IMR-90 (cell line): Measurements from ENCODE around the gene C1QL1.

Experiments used
- BHLHE40 ChIP-seq: fragments of 150-350 bp; IDR thresholded peaks from 2 replicates; pipeline ENCODE4 v1.6.1; 2016; ENCODE audit warnings: mild to moderate bottlenecking, low read depth, low read length
- CEBPB ChIP-seq: IDR thresholded peaks from 2 replicates; pipeline ENCODE4 v1.6.1; 2012; ENCODE audit warnings: low read depth, low read length, improper control_type of control experiment
- CHD1 ChIP-seq: IDR thresholded peaks from 2 replicates; pipeline ENCODE4 v1.6.1; 2012; ENCODE audit warnings: low read depth, low read length, improper control_type of control experiment
- CTCF ChIP-seq: conservative IDR thresholded peaks from 2 replicates; pipeline ENCODE4 v1.5.1; 2012; ENCODE audit warnings: mild to moderate bottlenecking, low read depth, low read length, improper control_type of control experiment
- ELK1 ChIP-seq: fragments of 150-350 bp; IDR thresholded peaks from 2 replicates; pipeline ENCODE4 v1.6.1; 2016; ENCODE audit warnings: low read depth, mild to moderate bottlenecking, low read length, moderate library complexity, borderline replicate concordance
- MAFK ChIP-seq: IDR thresholded peaks from 2 replicates; pipeline ENCODE4 v1.6.1; 2012; ENCODE audit warnings: low read depth, low read length, improper control_type of control experiment
- MAZ ChIP-seq: IDR thresholded peaks from 2 replicates; pipeline ENCODE4 v1.6.1; 2012; ENCODE audit warnings: low read depth, mild to moderate bottlenecking, low read length, improper control_type of control experiment, moderate library complexity, borderline replicate concordance
- MXI1 ChIP-seq: IDR thresholded peaks from 2 replicates; pipeline ENCODE4 v1.6.1; 2012; ENCODE audit warnings: low read depth, mild to moderate bottlenecking, low read length, moderate library complexity, borderline replicate concordance
- NFE2L2 ChIP-seq: fragments of 150-350 bp; IDR thresholded peaks from 2 replicates; pipeline ENCODE4 v1.6.1; 2016; ENCODE audit warnings: low read depth, mild to moderate bottlenecking, low read length
- POLR2A ChIP-seq: IDR thresholded peaks from 2 replicates; pipeline ENCODE4 v1.6.1; 2012; ENCODE audit warnings: mild to moderate bottlenecking, low read depth, low read length
- RAD21 ChIP-seq: IDR thresholded peaks from 2 replicates; pipeline ENCODE4 v1.6.1; 2012; ENCODE audit warnings: low read length, improper control_type of control experiment
- RFX5 ChIP-seq: IDR thresholded peaks from 2 replicates; pipeline ENCODE4 v1.8.0; 2012; ENCODE audit warnings: low read depth, mild to moderate bottlenecking, low read length, moderate library complexity
- SMC3 ChIP-seq: fragments of 150-350 bp; IDR thresholded peaks from 2 replicates; pipeline ENCODE4 v1.6.1; 2016; ENCODE audit warnings: low read depth, mild to moderate bottlenecking, antibody characterized with exemption, low read length, moderate library complexity
- USF2 ChIP-seq: fragments of 150-350 bp; IDR thresholded peaks from 2 replicates; pipeline ENCODE4 v1.6.1; 2017; ENCODE audit warnings: mild to moderate bottlenecking, antibody characterized with exemption, low read length, low read depth

DNA sequence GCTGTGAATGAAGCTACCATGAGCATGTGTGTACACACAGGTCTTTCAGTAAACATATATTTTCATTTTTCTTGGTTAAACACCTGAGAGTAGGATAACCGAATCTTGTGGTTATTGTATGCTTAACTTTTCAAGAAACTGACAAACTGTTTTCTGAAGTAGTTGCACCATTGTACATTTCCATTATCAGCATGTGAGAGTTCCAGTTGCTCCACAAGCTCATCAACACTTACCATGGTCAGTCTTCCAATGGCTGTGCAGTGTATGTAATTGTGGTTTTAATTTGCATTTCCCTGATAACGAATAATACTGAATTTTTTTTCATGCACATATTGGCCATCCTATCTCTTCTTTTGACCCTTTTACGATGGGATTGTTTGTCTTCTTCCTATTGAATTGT, 31.3 kb upstream of the C1QL1 start:
- no peak for TF ChIP-seq CTCF
- no peak for TF ChIP-seq USF2
- TF ChIP-seq RAD21: no peak
- TF ChIP-seq RFX5: no peak
- no peak for TF ChIP-seq SMC3
- no peak for TF ChIP-seq POLR2A
- TF ChIP-seq MXI1: no peak
- TF ChIP-seq NFE2L2: no peak
- TF ChIP-seq BHLHE40: no peak
- TF ChIP-seq MAZ: no peak
- no peak for TF ChIP-seq ELK1
- no peak for TF ChIP-seq CEBPB
- no peak for TF ChIP-seq CHD1
- no peak for TF ChIP-seq MAFK
